Suprapubic skin (tissue), 4 donors: ENCODE measurements around the gene PGAP3. TPM values are rescaled to one million over a fixed set of nuclear protein-coding genes. Genes with fewer than 3 reads are reported as not detected.

Experiments used
- DNase-seq, 2 donors: peaks; one replicate each; pipeline ENCODE4 v3.0.0-alpha.2; 2019; ENCODE audit warnings: low spot score in 2 of 2
- H3K27ac ChIP-seq: fragments of 200-600 bp; sonication (generic); one replicate; pipeline ENCODE4 v1.5.1; 2019
- H3K27me3 ChIP-seq: fragments of 200-600 bp; sonication (generic); one replicate; pipeline ENCODE4 v1.5.1; 2019
- H3K36me3 ChIP-seq: fragments of 200-600 bp; sonication (generic); one replicate; pipeline ENCODE4 v1.5.1; 2019
- H3K4me1 ChIP-seq: fragments of 200-600 bp; sonication (generic); one replicate; pipeline ENCODE4 v1.5.1; 2019
- H3K4me3 ChIP-seq: fragments of 200-600 bp; sonication (generic); one replicate; pipeline ENCODE4 v1.5.1; 2019; ENCODE audit warnings: mild to moderate bottlenecking
- H3K9me3 ChIP-seq: fragments of 200-600 bp; sonication (generic); one replicate; pipeline ENCODE4 v1.5.1; 2019
- EP300 ChIP-seq: sonication (generic); formaldehyde crosslinking; IDR thresholded peaks from one replicate; pipeline ENCODE4 v1.6.1; 2017; ENCODE audit warnings: antibody characterized with exemption
- POLR2A ChIP-seq, 2 donors: fragments of 450-650 bp; IDR thresholded peaks; one replicate each; pipeline ENCODE4 v1.6.1; 2017; ENCODE audit warnings: antibody characterized with exemption in 2 of 2, mild to moderate bottlenecking in 2 of 2, moderate library complexity in 2 of 2
- POLR2AphosphoS5 ChIP-seq, 3 donors: sonication (generic); formaldehyde crosslinking; IDR thresholded peaks; one replicate each; pipeline ENCODE4 v1.6.1; 2017; ENCODE audit warnings: antibody characterized with exemption in 3 of 3
- WGBS: methylation state at CpG from one replicate; pipeline ENCODE4 v1.1.5; 2018; 5-methylcytosine and 5-hydroxymethylcytosine counted together
- total RNA-seq, 4 donors: library from RNA; depleted of rRNA; stranded (reverse); fragments of >200 nt; gene quantifications; one replicate each; pipeline ENCODE4 v1.1.0, GENCODE V29; 2016
- TF ChIP-seq, protein P1 (sequence below), 2 donors: fragments of 200-600 bp in 1 of 2; fragments of 450-650 bp in 1 of 2; sonication (generic) in 1 of 2; IDR thresholded peaks; one replicate each; pipeline ENCODE4 v1.5.1; 2016 to 2019; ENCODE audit warnings: antibody characterized with exemption in 2 of 2, mild to moderate bottlenecking in 1 of 2, moderate library complexity in 1 of 2

PGAP3 gene
- total RNA-seq, 4 donors from 2014 or later, result 25.7 to 41.5 (median 32.7) TPM

- Histone ChIP-seq H3K4me1 (peaks cover 14% of the 10 kb centered on the region), H3K27me3 (no peaks in the 10 kb centered on the region), H3K9me3 (no peaks in the 10 kb centered on the region), H3K27ac (no peak overlapping the region), H3K4me3 (no peak overlapping the region), H3K36me3 (peaks cover 55% of the 10 kb centered on the region)
- no peak for TF ChIP-seq POLR2A (IDR thresholded peaks at IDR 0.05)
- no peak for TF ChIP-seq EP300
- TF ChIP-seq POLR2AphosphoS5 (IDR thresholded peaks at IDR 0.05), result no peak
- TF ChIP-seq, protein P1, sequence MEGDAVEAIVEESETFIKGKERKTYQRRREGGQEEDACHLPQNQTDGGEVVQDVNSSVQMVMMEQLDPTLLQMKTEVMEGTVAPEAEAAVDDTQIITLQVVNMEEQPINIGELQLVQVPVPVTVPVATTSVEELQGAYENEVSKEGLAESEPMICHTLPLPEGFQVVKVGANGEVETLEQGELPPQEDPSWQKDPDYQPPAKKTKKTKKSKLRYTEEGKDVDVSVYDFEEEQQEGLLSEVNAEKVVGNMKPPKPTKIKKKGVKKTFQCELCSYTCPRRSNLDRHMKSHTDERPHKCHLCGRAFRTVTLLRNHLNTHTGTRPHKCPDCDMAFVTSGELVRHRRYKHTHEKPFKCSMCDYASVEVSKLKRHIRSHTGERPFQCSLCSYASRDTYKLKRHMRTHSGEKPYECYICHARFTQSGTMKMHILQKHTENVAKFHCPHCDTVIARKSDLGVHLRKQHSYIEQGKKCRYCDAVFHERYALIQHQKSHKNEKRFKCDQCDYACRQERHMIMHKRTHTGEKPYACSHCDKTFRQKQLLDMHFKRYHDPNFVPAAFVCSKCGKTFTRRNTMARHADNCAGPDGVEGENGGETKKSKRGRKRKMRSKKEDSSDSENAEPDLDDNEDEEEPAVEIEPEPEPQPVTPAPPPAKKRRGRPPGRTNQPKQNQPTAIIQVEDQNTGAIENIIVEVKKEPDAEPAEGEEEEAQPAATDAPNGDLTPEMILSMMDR (IDR thresholded peaks at IDR 0.05), result no peak
- WGBS, result 97% methylated on average over 6 of the region's 13 CpGs
- DNase-seq, result no peak
These were observed 36.9 kb upstream of the PGAP3 start for GRCh38 chr17:39724731-39725130.

DNA sequence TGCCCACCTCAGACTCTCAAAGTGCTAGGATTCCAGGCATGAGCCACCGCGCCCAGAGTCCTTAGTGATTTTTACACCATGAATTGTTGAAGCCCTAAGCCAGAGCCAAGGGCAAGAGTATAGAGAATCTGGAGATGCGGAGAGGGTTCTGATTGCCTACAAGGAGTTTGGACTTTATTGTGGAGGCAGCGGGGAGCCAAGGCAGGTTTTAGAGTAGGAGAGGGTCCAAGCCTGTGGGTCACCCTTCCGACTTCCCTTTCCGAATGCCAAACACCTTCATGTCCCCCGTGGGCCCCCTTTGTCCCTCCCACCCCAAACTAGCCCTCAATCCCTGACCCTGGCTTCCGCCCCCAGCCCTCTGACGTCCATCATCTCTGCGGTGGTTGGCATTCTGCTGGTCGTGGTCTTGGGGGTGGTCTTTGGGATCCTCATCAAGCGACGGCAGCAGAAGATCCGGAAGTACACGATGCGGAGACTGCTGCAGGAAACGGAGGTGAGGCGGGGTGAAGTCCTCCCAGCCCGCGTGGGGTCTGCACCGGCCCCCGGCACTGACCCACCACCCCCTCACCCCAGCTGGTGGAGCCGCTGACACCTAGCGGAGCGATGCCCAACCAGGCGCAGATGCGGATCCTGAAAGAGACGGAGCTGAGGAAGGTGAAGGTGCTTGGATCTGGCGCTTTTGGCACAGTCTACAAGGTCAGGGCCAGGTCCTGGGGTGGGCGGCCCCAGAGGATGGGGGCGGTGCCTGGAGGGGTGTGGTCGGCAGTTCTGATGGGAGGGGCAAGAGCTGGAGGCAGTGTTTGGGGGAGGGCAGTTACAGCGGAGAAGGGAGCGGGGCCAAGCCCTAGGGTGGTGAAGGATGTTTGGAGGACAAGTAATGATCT, 35.4 kb upstream of the PGAP3 start:
- peaks cover 7% of the 10 kb centered on the region for H3K4me1 ChIP-seq
- WGBS, result 72% methylated on average over 33 of the region's 34 CpGs
- no peaks in the 10 kb centered on the region for H3K9me3 ChIP-seq
- no peak overlapping the region for H3K4me3 ChIP-seq
- H3K27me3 ChIP-seq, result no peaks in the 10 kb centered on the region
- H3K36me3 ChIP-seq, result peaks cover 59% of the 10 kb centered on the region
- no peak for TF ChIP-seq POLR2A (IDR thresholded peaks at IDR 0.05)
- TF ChIP-seq POLR2AphosphoS5 (IDR thresholded peaks at IDR 0.05), result no peak
- TF ChIP-seq, protein P1 (IDR thresholded peaks at IDR 0.05), result no peak
- TF ChIP-seq EP300, result no peak
- peak overlapping the region; percentile 12 for H3K27ac ChIP-seq
- DNase-seq, result no peak

GRCh38 chr17:39722104-39722503, 34.2 kb upstream of the PGAP3 start:
- H3K36me3 ChIP-seq, result peaks cover 53% of the 10 kb centered on the region
- no peak overlapping the region for H3K4me3 ChIP-seq
- H3K27me3 ChIP-seq, result no peaks in the 10 kb centered on the region
- TF ChIP-seq EP300, result no peak
- no peak for TF ChIP-seq POLR2AphosphoS5 (IDR thresholded peaks at IDR 0.05)
- TF ChIP-seq, protein P1 (IDR thresholded peaks at IDR 0.05), result no peak
- TF ChIP-seq POLR2A (IDR thresholded peaks at IDR 0.05), result no peak
- H3K27ac ChIP-seq, result no peak overlapping the region
- 94% methylated on average over 6 of the region's 6 CpGs for WGBS
- peaks cover 10% of the 10 kb centered on the region for H3K4me1 ChIP-seq
- H3K9me3 ChIP-seq, result no peaks in the 10 kb centered on the region
- no peak for DNase-seq

GRCh38 chr17:39719563-39720355, 31.9 kb upstream of the PGAP3 start:
- Histone ChIP-seq H3K9me3 (no peaks in the 10 kb centered on the region), H3K27me3 (no peaks in the 10 kb centered on the region), H3K4me3 (no peak overlapping the region), H3K36me3 (peaks cover 45% of the 10 kb centered on the region), H3K27ac (no peak overlapping the region), H3K4me1 (peaks cover 31% of the 10 kb centered on the region)
- DNase-seq, result no peak
- WGBS, result 58% methylated on average over 7 of the region's 7 CpGs
- TF ChIP-seq, protein P1 (IDR thresholded peaks at IDR 0.05), result no peak
- TF ChIP-seq EP300 (no peak), POLR2AphosphoS5 (IDR thresholded peaks at IDR 0.05) (no peak), POLR2A (IDR thresholded peaks at IDR 0.05) (no peak)

- H3K27me3 ChIP-seq, result no peaks in the 10 kb centered on the region
- H3K27ac ChIP-seq, result no peak overlapping the region
- H3K4me3 ChIP-seq, result no peak overlapping the region
- no peaks in the 10 kb centered on the region for H3K9me3 ChIP-seq
- H3K36me3 ChIP-seq, result peaks cover 52% of the 10 kb centered on the region
- H3K4me1 ChIP-seq, result peaks cover 25% of the 10 kb centered on the region
- TF ChIP-seq, protein P1 (IDR thresholded peaks at IDR 0.05), result no peak
- TF ChIP-seq POLR2A (IDR thresholded peaks at IDR 0.05) (no peak), POLR2AphosphoS5 (IDR thresholded peaks at IDR 0.05) (no peak), EP300 (no peak)
- DNase-seq, result no peak
- WGBS, result 82% methylated on average over 6 of the region's 6 CpGs
These were observed 29.8 kb upstream of the PGAP3 start for GRCh38 chr17:39717660-39718059.
